Endothelial cell of umbilical vein (primary cell): ENCODE results near the gene PHF12. TPM values are rescaled to one million over a fixed set of nuclear protein-coding genes. Genes with fewer than 3 reads are reported as not detected.

Experiments used
- BruUV-seq: library from RNA; stranded (reverse); fragments of 400-500 nt; replicated peaks from 2 replicates; lab custom pipeline; 2021; lab: Mats Ljungman, UMichigan
- CTCF ChIA-PET: fragments of 300-600, 350-600 bp; sonication (Branson Sonifier 250); formaldehyde crosslinking; loops from one replicate; lab custom pipeline; 2021; ENCODE audit warnings: antibody characterized with exemption, inconsistent platforms; lab: Charles Lee
- POLR2A ChIA-PET: fragments of 300-600, 350-600 bp; sonication (Branson Sonifier 250); formaldehyde crosslinking; loops from one replicate; lab custom pipeline; 2021; ENCODE audit warnings: antibody characterized with exemption, inconsistent platforms; lab: Charles Lee
- DNase-seq: peaks from one replicate; pipeline ENCODE4 v3.0.0-alpha.2; 2011; ENCODE audit warnings: low read depth, low spot score
- FAIRE-seq: peaks from 2 replicates; lab custom pipeline; 2011; peaks lifted over from hg19 to GRCh38; lab: Jason Lieb, UNC
- H2AFZ ChIP-seq: 2 replicates; pipeline ENCODE4 v1.6.0; 2012; ENCODE audit warnings: low read depth, low read length, control low read depth, inconsistent platforms
- H3K27ac ChIP-seq: 2 replicates; pipeline ENCODE4 v1.5.1; 2011; ENCODE audit warnings: low read depth, mild to moderate bottlenecking, control low read depth, low read length, moderate library complexity; ENCODE audit not compliant: insufficient read depth
- H3K27me3 ChIP-seq, 2 experiments: 2 replicates each; pipeline versions ENCODE4 v1.6.0 to v1.6.1; 2011; ENCODE audit warnings: low read length in 2 of 2, mixed read lengths in 1 of 2; ENCODE audit not compliant: control insufficient read depth in 2 of 2, insufficient read depth in 2 of 2
- H3K36me3 ChIP-seq, 2 experiments: 2 replicates in 1 of 2; 3 replicates in 1 of 2; pipeline ENCODE4 v1.5.1; 2011; ENCODE audit warnings: low read length in 2 of 2, mild to moderate bottlenecking in 1 of 2, moderate library complexity in 1 of 2; ENCODE audit not compliant: control insufficient read depth in 2 of 2, insufficient read depth in 2 of 2; ENCODE audit errors: extremely low read depth in 1 of 2
- H3K4me1 ChIP-seq: 3 replicates; pipeline ENCODE4 v1.5.1; 2011; ENCODE audit warnings: mild to moderate bottlenecking, low read length; ENCODE audit not compliant: control insufficient read depth, insufficient read depth; ENCODE audit errors: extremely low read depth
- H3K4me2 ChIP-seq: 2 replicates; pipeline ENCODE4 v1.6.1; 2011; ENCODE audit warnings: low read length, control low read depth, mixed read lengths; ENCODE audit not compliant: insufficient read depth
- H3K4me3 ChIP-seq, 3 experiments: fragments of 200-600 bp in 1 of 3; sonication (generic), shearing (Covaris generic) in 1 of 3; replicated peaks in 1 of 3; 2 replicates each; pipeline ENCODE4 v1.5.1; 2011 to 2016; ENCODE audit warnings: control low read depth in 3 of 3, low read length in 3 of 3, mild to moderate bottlenecking in 2 of 3, inconsistent platforms in 1 of 3, low read depth in 1 of 3, moderate library complexity in 1 of 3; ENCODE audit not compliant: insufficient read depth in 1 of 3
- H3K79me2 ChIP-seq: 2 replicates; pipeline ENCODE4 v1.6.0; 2012; ENCODE audit warnings: low read length, inconsistent platforms; ENCODE audit not compliant: control insufficient read depth, insufficient read depth
- H3K9ac ChIP-seq: replicated peaks from 2 replicates; pipeline ENCODE3; 2011; ENCODE audit warnings: low read length, control low read depth; ENCODE audit not compliant: insufficient read depth; ENCODE audit errors: extremely low read depth
- H3K9me1 ChIP-seq: replicated peaks from 3 replicates; pipeline ENCODE4 v1.6.0; 2011; ENCODE audit warnings: mild to moderate bottlenecking, low read length; ENCODE audit not compliant: control insufficient read depth, insufficient read depth; ENCODE audit errors: extremely low read depth
- H3K9me3 ChIP-seq: replicated peaks from 2 replicates; pipeline ENCODE4 v1.5.1; 2012; ENCODE audit warnings: low read length, inconsistent platforms; ENCODE audit not compliant: control insufficient read depth, insufficient read depth
- H4K20me1 ChIP-seq: replicated peaks from 2 replicates; pipeline ENCODE3; 2011; ENCODE audit warnings: mild to moderate bottlenecking, low read length; ENCODE audit not compliant: control insufficient read depth, insufficient read depth; ENCODE audit errors: extremely low read depth
- EZH2 ChIP-seq: IDR thresholded peaks from 2 replicates; pipeline ENCODE4 v1.6.1; 2012; ENCODE audit warnings: borderline replicate concordance, low read depth, mild to moderate bottlenecking, moderate library complexity, low read length, inconsistent platforms; ENCODE audit not compliant: severe bottlenecking
- FOS ChIP-seq: IDR thresholded peaks from 2 replicates; pipeline ENCODE4 v1.6.1; 2011; ENCODE audit warnings: mild to moderate bottlenecking, low read length, moderate library complexity, borderline replicate concordance; ENCODE audit not compliant: insufficient read depth
- JUN ChIP-seq: IDR thresholded peaks from 2 replicates; pipeline ENCODE4 v1.6.1; 2011; ENCODE audit warnings: borderline replicate concordance, low read depth; ENCODE audit not compliant: insufficient read length, insufficient read depth
- POLR2A ChIP-seq: IDR thresholded peaks from 2 replicates; pipeline ENCODE4 v1.6.1; 2012; ENCODE audit warnings: low read depth, mild to moderate bottlenecking, control low read depth, low read length
- dilution Hi-C: fragments of 300-500 bp; cut with MboI; formaldehyde crosslinking; loops from one replicate; pipeline ENCODE4 v1.15.0; 2019; ENCODE audit warnings: low sequenced_read_pairs; ENCODE audit not compliant: extremely low pct_ligation_motif_present
- intact Hi-C: fragments of 100-400 bp; cut with micrococcal nuclease; formaldehyde crosslinking; loops from one replicate; pipeline ENCODE4 v1.10.0; 2022
- polyA plus RNA-seq, 4 experiments: library from polyadenylated mRNA; depleted of rRNA in 3 of 4; stranded (reverse) in 3 of 4; unstranded in 1 of 4; fragments of >200 nt; gene quantifications; 2 replicates each; pipeline versions ENCODE4 v1.2.1 to v1.2.3, GENCODE V29; 2011 to 2012; ENCODE audit warnings: missing spikeins in 1 of 4
- total RNA-seq: library from RNA; stranded (reverse); gene quantifications from 2 replicates; pipeline ENCODE4 v1.2.3, GENCODE V29; 2021
- TF ChIP-seq, protein P1 (sequence below), 2 donors: IDR thresholded peaks; 1 replicate in 1 of 2; 2 replicates in 1 of 2; pipeline ENCODE4 v1.5.1; 2011; ENCODE audit warnings: low read length in 2 of 2, mild to moderate bottlenecking in 2 of 2, moderate library complexity in 2 of 2, control low read depth in 1 of 2, inconsistent platforms in 1 of 2, low read depth in 1 of 2; ENCODE audit not compliant: insufficient read depth in 1 of 2; ENCODE audit errors: extremely low read depth in 1 of 2
- TF ChIP-seq, protein P2 (sequence below): IDR thresholded peaks from 2 replicates; pipeline ENCODE4 v1.6.1; 2011; ENCODE audit not compliant: insufficient read depth, insufficient read length

Gene PHF12
- total and polyA plus RNA-seq, 2 donors (not counting 3 experiments of a cell fraction or from before 2014, with no cell fraction given), result 26.6 to 44.2 TPM

GRCh38 chr17:28917465-28917864, 33.9 kb downstream of the PHF12 start:
- CTCF ChIA-PET, result interaction anchor here (0.8 to 5.1 kb wide), 8 partner anchors 8 to 200 kb away, joined by 3 to 58 read pairs (median 4); partner anchors contain the start of gene TLCD1
- no TSS peak for BruUV-seq
- dilution Hi-C loops, result no loop called here

More at GRCh38 chr17:28917465-28917864, 33.9 kb downstream of the PHF12 start:
- H3K36me3 ChIP-seq, result peaks cover 26 to 51% of the 10 kb centered on the region in 2 experiments
- no peak overlapping the region for H3K4me3 ChIP-seq
- no peaks in the 10 kb centered on the region for H3K79me2 ChIP-seq
- DNase-seq, result no peak
- no peak overlapping the region for H3K4me2 ChIP-seq
- no peaks in the 10 kb centered on the region for H3K9me3 ChIP-seq
- no peaks in the 10 kb centered on the region for H4K20me1 ChIP-seq
- no peak overlapping the region for H3K9ac ChIP-seq
- no peak overlapping the region for H3K27ac ChIP-seq
- H3K27me3 ChIP-seq, result no peaks in the 10 kb centered on the region
- POLR2A ChIA-PET, result interaction anchor here (0.6 kb wide), 1 partner anchor 52 kb away, joined by 3 read pairs; no protein-coding TSS in a partner anchor
- intact Hi-C loops, result no loop called here
- no peak for FAIRE-seq
- peaks cover 4% of the 10 kb centered on the region for H3K4me1 ChIP-seq
- no peaks in the 10 kb centered on the region for H3K9me1 ChIP-seq
- H2AFZ ChIP-seq, result no peak overlapping the region
- TF ChIP-seq POLR2A (no peak), EZH2 (no peak), JUN (no peak), FOS (no peak)
- TF ChIP-seq, protein P1, sequence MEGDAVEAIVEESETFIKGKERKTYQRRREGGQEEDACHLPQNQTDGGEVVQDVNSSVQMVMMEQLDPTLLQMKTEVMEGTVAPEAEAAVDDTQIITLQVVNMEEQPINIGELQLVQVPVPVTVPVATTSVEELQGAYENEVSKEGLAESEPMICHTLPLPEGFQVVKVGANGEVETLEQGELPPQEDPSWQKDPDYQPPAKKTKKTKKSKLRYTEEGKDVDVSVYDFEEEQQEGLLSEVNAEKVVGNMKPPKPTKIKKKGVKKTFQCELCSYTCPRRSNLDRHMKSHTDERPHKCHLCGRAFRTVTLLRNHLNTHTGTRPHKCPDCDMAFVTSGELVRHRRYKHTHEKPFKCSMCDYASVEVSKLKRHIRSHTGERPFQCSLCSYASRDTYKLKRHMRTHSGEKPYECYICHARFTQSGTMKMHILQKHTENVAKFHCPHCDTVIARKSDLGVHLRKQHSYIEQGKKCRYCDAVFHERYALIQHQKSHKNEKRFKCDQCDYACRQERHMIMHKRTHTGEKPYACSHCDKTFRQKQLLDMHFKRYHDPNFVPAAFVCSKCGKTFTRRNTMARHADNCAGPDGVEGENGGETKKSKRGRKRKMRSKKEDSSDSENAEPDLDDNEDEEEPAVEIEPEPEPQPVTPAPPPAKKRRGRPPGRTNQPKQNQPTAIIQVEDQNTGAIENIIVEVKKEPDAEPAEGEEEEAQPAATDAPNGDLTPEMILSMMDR (IDR thresholded peaks at IDR 0.05; ENCODE audit: extremely low read depth in 1 of 2, insufficient read depth in 1 of 2, low read depth in 1 of 2, low read length in 2 of 2), result no peak
- TF ChIP-seq, protein P2, sequence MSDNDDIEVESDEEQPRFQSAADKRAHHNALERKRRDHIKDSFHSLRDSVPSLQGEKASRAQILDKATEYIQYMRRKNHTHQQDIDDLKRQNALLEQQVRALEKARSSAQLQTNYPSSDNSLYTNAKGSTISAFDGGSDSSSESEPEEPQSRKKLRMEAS, result no peak
